Measurements from ENCODE around the gene MRGPRF. TPM values are rescaled to one million over a fixed set of nuclear protein-coding genes. Genes with fewer than 3 reads are reported as not detected.
"Not testable (repeated sequence)": the region's sequence is repeated elsewhere in the genome, so short reads cannot be mapped to it uniquely, and the experiment has no call there.

The MRGPRF gene
- total RNA-seq, 1 donor from 2014 or later: 75.2 TPM

DNA sequence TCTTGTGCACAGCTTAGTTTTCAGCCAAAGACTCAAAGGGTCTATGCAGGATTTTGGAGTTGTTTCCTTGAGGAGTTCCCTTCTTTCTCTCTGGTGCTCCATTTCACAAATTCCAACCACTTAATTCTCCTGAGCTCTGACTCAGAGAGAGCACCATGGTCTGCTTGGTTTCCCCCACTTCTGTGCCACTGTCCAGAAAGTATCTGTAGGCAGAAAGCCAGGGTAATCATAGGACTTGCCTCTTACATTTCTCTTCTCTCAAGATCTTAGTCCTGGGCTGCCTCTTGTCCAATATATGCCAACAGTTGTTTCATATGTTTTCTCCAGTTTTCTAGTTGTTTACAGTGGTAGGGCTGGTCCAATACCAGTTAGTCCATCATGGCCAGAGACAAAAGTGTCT, 25.8 kb downstream of the MRGPRF start:
- DNase-seq (ENCODE audit: low spot score): no peak

DNA sequence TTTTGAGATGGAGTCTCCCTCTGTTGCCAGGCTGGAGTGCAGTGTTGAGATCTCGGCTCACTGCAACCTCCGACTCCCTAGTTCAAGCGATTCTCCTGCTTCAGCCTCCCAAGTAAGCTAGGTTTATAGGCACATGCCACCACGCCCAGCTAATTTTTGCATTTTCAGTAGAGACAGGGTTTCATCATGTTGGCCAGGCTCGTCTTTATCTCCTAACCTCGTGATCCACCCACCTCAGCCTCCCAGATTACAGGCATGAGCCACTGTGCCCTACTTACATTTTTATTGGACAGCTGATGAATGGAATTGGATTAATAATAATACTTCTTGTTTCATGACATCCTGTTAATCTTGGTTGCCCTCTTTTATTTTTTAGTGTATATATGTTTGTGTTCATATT, 29.2 kb downstream of the MRGPRF start:
- DNase-seq (ENCODE audit: low spot score): no peak

GRCh38 chr11:68982134-68982533, 30.9 kb downstream of the MRGPRF start:
- DNase-seq (ENCODE audit: low spot score): no peak

GRCh38 chr11:68980776-68981065, 32.3 kb downstream of the MRGPRF start, which contains the start of gene MRGPRD:
Gene MRGPRD (minus strand): TSS chr11:68980986. CDS start chr11:68980986, 0 bp downstream.
- no peak for DNase-seq (ENCODE audit: low spot score)

DNA sequence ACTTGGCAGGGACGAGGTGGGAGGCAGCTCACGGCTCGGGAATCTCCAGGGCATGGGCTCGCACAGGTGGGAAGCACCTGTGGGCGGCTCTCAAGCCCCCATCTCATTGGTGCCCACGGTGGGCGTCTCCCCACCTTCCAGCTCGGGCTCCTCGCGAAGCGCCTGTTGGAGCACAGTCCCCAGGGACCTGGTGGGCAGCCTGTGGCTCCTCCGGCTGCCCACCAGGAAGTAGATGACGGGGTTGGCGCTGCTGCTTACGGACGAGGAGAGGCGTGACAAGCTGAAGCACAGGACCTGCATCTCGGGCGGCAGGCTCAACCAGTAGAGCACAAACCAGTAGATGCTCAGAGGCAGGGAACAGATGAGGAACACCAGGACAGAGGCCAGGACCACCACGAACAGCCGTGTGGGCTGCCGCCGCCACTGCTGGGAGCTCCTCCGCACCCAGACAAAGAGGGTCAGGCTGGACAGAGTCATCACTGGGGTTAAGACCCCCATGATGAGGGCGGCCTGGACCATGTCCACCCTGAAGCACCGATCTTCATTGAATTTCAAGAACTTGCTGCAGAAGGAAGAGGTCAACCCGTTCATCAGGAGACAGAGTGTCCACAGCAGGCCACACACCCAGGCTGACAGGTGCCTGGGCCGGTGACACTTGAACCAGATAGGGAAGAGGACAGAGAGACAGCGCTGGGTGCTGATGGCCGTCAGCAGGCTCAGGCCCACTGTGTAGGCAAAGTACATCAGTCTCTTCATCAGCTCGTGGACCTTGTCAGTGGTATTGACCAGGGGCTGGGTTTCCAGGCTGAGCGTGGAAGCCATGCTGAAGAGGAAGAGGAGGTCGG, 32.9 kb downstream of the MRGPRF start:
- no peak for DNase-seq (ENCODE audit: low spot score)

- no peak for DNase-seq (ENCODE audit: low spot score)
Measured at GRCh38 chr11:68978931-68979594, 34.0 kb downstream of the MRGPRF start.

DNA sequence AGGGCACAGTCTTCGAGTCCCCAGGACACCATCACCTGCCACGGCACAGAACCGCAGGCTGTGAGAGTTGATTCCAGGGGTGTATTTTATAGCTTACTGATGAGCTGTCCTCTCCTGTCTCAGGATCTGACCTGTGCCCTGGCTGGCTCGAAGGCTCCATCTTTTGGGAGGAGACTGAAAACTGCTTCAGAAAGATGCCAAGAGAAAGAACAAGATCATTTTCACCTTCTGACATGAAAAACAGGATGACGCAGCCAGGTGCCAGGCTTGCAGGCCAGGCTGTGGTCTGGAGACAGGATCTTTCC, 34.5 kb downstream of the MRGPRF start:
- DNase-seq (ENCODE audit: low spot score): no peak

GRCh38 chr11:68977781-68978625, 35.0 kb downstream of the MRGPRF start:
- DNase-seq (ENCODE audit: low spot score): no peak

GRCh38 chr11:68976563-68976962, 36.5 kb downstream of the MRGPRF start:
- DNase-seq (ENCODE audit: low spot score): no peak

DNA sequence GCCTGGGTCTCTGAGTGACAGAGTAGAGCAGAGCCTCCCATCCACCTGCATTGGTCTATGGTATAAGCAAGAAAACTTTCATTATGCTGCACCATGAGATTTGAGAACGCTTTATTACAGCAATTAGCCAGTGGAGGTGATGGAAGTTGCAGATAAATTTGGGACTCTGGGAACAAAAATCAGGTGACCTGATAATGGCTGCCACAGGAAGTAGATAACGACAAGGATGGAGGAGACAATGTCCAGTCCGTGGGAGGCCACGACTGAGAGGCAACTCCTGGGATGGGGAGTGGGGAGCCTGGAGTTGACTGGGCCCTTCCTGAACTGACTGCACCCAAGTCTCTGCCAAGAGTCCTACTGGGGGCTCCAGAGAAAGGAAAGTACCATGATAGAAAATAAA, 37.0 kb downstream of the MRGPRF start:
- no peak for DNase-seq (ENCODE audit: low spot score)

- no peak for DNase-seq (ENCODE audit: low spot score)
Measured at GRCh38 chr11:68974421-68975194, 38.4 kb downstream of the MRGPRF start.

GRCh38 chr11:68973706-68974105, 39.3 kb downstream of the MRGPRF start:
- DNase-seq (ENCODE audit: low spot score): not testable (repeated sequence)

- no peak for DNase-seq (ENCODE audit: low spot score)
Measured at GRCh38 chr11:68973219-68973618, 39.8 kb downstream of the MRGPRF start.

DNA sequence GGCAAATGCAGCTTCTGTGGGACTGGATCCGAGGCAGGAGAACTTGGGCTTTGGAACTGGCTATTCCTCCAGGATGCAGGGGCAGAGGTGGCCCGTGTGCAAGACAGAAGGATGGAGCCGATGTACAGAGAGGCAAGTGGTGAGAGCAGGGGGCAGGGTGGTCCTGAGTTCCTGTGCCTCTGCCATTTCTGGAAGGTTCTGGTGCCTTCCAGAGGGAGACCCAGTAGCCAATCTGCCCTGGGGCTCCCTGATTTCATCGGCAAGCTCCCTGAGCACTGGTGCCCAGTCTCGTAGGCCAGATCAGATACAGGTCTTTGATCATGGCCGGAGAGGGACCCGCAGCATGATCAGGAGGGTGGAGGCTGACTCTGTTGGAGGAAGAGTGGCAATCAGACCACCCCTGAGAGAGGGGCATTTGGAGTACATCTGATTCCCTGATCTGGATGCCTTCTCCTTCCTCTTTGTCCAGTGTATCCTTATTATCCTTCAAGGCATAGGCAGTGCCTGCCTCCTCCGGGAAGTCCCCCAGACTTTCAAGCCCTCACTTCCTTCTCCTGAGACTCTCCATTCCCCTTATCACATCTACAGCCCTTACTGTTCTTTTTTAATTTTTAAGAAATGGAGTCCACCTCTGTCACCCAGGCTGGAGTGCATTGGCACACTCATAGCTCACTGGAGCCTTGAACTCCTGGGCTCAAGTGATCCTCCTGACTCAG, 42.0 kb downstream of the MRGPRF start:
- no peak for DNase-seq (ENCODE audit: low spot score)

- DNase-seq (ENCODE audit: low spot score): no peak
Measured at GRCh38 chr11:68969386-68969785, 43.7 kb downstream of the MRGPRF start.

DNA sequence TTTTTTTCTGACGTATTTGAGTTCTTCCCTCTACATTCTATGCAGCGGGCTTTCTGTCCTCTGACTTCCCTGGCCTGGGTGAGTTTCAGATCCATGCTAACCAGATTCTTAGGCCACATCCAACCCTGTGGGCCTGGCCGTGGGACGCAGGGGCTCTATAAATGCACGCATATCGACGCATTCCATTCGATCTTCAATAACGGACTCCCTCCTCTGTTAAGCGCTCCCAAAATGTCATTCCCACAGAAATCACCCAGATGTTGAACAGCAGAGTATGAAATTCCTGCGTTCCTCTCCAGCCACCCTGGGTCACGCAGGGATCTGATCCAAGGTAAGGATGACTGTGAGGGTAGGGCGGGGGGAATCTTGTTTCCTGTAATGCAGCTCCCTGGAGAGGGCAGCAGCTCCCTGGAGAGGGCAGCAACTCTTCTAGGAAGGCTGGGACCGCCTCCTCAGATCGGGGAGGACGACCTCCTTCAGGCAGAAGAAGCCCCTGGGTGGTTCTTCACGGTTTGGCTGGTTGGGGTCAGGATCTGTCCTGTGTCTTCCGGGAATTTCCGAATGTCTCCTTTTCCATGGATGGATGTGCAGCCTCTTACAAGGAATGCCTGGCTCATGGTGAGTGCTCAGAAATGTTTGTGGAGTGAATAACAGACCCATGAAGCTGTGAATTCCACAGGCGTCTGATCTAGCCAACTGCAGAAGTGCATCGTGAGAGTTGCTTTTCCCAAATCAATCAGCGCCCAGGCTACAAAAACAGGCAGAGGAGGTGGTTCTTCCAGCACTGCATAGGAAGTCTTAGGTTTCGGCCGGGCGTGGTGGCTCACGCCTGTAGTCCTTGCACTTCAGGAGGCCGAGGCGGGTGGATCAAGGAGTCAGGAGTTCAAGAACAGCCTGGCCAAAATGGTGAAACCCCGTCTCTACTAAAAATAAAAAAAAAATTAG, 44.5 kb downstream of the MRGPRF start:
- DNase-seq (ENCODE audit: low spot score): no peak

DNA sequence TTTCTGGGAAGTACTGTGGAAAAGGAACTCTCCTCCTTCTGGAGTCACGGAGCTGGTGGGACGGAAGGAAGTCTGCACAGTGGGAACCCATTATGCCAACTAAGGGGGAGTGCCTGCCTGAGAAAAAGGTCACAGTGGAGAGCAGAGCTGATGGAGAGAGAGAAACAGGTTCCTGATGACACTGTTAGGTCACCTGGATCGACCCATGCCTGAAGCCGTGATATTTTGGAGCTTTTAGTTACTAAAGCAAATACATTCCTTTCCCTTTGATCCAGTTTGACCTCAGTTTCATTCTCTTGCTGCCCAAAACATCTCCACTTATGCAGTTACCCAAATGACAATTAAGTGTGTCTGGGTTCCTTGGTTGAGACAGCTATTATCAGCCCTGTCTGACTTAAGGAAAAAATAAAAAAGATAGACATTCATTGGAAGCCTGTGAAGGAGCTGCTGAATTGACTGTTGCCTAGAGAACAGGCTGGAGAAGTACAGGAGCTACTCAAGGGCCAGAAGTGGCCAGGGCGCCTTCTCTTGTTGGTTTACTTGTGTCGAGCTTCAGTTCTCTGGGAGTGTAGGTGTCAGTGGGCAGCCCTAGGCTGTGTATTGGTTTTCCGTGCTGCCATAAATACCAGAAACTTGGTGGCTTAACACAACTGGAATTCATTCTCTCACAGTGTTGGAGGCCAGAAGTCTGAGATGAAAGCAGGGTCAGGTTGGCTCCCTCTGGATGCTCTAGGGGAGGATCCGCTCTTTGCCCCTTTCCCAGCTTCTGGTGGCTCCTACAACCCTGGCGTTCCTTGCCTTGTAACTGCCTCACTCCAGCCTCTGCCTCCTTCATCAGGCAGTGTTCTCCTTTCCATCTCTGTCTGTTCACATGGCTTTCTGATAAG, 45.9 kb downstream of the MRGPRF start:
- DNase-seq (ENCODE audit: low spot score): no peak

DNA sequence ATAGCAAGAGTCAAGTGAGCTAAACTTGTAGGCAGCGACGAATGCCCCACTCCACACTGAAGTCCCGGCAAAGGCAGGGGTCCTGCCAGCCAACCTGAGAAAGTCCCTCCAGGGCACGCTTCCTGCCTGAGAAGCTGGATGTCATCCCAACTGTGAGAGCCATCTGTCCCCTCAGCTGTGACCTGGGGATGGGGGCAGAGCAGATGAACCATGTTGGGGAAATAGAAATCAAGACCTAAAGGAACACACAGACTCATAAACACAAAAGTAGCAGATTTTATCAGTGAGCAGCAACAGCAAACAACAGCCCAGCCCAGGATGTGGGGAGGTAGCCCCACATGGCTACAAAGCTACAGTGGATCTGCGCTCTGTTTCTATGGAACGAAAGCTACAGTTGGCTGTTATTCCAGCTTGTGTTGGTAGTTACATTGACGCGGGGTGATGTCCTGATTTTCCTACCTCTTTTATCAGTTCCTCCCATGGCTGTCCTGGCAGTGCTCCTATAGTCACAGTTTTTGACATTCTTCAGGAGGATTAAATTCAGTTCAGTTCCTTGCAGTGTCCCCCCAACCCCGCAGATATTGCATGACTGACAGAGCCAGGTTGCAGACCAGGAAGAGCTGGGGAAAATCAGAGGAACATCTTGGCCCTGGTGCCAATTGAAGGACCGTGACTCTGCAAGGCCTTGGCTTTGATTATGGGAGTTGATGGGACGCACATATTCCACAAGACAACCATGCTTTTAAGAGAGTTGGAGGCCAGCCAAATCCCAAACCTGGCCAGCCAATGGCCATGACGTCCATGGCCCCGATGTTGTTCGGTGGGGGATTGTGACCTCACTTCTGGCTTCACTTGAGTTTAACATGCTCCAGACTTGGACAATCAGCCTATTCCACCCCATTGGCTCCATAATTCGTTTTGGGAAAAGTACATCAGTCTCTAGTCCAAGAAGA, 46.9 kb downstream of the MRGPRF start:
- DNase-seq (ENCODE audit: low spot score): no peak

Measured in ureter (tissue), 1 donor.